IMR-90 (cell line): Measurements from ENCODE around the gene RNU1-3.
"Not testable (repeated sequence)": the region's sequence is repeated elsewhere in the genome, so short reads cannot be mapped to it uniquely, and the experiment has no call there.

Experiments
- MAFK ChIP-seq: IDR thresholded peaks from 2 replicates; pipeline ENCODE4 v1.6.1; 2012; ENCODE audit warnings: low read depth, low read length, improper control_type of control experiment
- RAD21 ChIP-seq: IDR thresholded peaks from 2 replicates; pipeline ENCODE4 v1.6.1; 2012; ENCODE audit warnings: low read length, improper control_type of control experiment
- SMC3 ChIP-seq: fragments of 150-350 bp; IDR thresholded peaks from 2 replicates; pipeline ENCODE4 v1.6.1; 2016; ENCODE audit warnings: low read depth, mild to moderate bottlenecking, antibody characterized with exemption, low read length, moderate library complexity
- TF ChIP-seq, protein P1 (sequence below): conservative IDR thresholded peaks from 2 replicates; pipeline ENCODE4 v1.5.1; 2012; ENCODE audit warnings: mild to moderate bottlenecking, low read depth, low read length, improper control_type of control experiment

- TF ChIP-seq, protein P1, sequence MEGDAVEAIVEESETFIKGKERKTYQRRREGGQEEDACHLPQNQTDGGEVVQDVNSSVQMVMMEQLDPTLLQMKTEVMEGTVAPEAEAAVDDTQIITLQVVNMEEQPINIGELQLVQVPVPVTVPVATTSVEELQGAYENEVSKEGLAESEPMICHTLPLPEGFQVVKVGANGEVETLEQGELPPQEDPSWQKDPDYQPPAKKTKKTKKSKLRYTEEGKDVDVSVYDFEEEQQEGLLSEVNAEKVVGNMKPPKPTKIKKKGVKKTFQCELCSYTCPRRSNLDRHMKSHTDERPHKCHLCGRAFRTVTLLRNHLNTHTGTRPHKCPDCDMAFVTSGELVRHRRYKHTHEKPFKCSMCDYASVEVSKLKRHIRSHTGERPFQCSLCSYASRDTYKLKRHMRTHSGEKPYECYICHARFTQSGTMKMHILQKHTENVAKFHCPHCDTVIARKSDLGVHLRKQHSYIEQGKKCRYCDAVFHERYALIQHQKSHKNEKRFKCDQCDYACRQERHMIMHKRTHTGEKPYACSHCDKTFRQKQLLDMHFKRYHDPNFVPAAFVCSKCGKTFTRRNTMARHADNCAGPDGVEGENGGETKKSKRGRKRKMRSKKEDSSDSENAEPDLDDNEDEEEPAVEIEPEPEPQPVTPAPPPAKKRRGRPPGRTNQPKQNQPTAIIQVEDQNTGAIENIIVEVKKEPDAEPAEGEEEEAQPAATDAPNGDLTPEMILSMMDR = not testable (repeated sequence)
- TF ChIP-seq SMC3, MAFK, RAD21: not testable (repeated sequence)
These were observed 37.9 kb upstream of the RNU1-3 start for GRCh38 chr1:16704502-16705100.
